Measurements from ENCODE around the gene ARHGEF17. TPM values are rescaled to one million over a fixed set of nuclear protein-coding genes. Genes with fewer than 3 reads are reported as not detected.

The ARHGEF17 gene
- total RNA-seq, 1 experiment from 2014 or later = not detected

DNA sequence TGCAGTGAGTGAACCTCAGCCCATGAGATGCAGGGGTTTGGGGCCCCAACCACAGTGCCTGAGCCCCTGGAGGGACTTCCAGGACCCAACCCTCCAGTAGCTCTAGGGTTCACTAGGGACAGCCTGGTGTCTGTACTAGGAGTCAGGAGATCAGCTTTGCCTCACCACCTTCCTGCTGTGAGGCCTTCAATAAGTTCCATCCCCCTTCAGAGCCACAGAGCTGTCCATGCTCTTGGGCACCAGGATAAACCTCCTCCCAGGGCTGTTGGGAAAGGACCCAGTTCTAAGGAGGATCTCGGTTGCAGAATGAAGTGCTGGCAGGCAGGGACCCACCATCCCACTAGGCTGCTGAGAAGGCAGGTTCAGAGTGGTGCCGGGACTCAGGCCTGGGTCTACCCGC lies 9.7 kb downstream of the ARHGEF17 start:
- no peaks in the 10 kb centered on the region for H4K20me1 ChIP-seq (ENCODE audit: insufficient read depth, low read depth, low read length)
- no peak overlapping the region for H3K27ac ChIP-seq (ENCODE audit: low read length)
- no peaks in the 10 kb centered on the region for H3K9me3 ChIP-seq (ENCODE audit: low read length)
- no peak overlapping the region for H3K9ac ChIP-seq (ENCODE audit: low read length)
- no peaks in the 10 kb centered on the region for H3K27me3 ChIP-seq (ENCODE audit: low read length)
- H3K79me2 ChIP-seq (ENCODE audit: low read length) = no peaks in the 10 kb centered on the region
- H3K4me3 ChIP-seq (ENCODE audit: low read length) = no peak overlapping the region
- DNase-seq = no peak
- no peaks in the 10 kb centered on the region for H3K36me3 ChIP-seq (ENCODE audit: insufficient read depth, low read length)
- H2AFZ ChIP-seq (ENCODE audit: low read length) = no peak overlapping the region
- H3K4me2 ChIP-seq (ENCODE audit: low read depth, low read length, poor library complexity, severe bottlenecking) = no peak overlapping the region
- H3K4me1 ChIP-seq (ENCODE audit: low read length) = peaks cover 3% of the 10 kb centered on the region; the same call in 1 of the 2 replicates
- no peaks in the 10 kb centered on the region for H3K9me2 ChIP-seq (replicated peaks; ENCODE audit: insufficient read depth, low read length)

DNA sequence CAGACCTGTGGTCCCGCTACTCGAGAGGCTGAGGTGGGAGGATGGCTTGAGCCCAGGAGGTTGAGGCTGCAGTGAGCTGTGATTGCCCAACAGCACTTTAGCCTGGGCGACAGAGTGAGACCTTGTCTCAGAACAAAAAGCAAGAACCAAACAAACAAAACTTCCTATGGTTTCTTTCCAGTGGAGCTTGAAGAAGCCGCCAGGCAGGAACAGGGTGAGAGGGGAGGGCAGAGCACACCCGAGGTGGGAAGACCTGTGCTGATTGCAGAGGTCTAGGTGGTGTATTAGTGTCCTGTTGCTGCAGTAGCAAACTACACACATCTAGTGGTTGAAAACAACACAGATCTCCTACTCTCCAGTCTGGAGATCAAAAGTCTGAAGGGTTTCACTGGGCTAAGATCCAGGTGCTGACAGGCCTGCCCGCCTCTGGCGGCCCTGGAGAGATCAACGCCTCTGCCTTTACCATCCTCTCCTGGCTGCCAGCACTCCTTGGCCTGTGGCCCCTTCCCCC lies 10.5 kb downstream of the ARHGEF17 start:
- no peak overlapping the region for H3K4me3 ChIP-seq (ENCODE audit: low read length)
- H2AFZ ChIP-seq (ENCODE audit: low read length) = no peak overlapping the region
- no peak overlapping the region for H3K4me2 ChIP-seq (ENCODE audit: low read depth, low read length, poor library complexity, severe bottlenecking)
- H3K9me3 ChIP-seq (ENCODE audit: low read length) = no peaks in the 10 kb centered on the region
- no peak overlapping the region for H3K9ac ChIP-seq (ENCODE audit: low read length)
- H3K27me3 ChIP-seq (ENCODE audit: low read length) = no peaks in the 10 kb centered on the region
- DNase-seq = no peak
- no peaks in the 10 kb centered on the region for H3K79me2 ChIP-seq (ENCODE audit: low read length)
- H3K36me3 ChIP-seq (ENCODE audit: insufficient read depth, low read length) = no peaks in the 10 kb centered on the region
- peaks cover 3% of the 10 kb centered on the region; the same call in 1 of the 2 replicates for H3K4me1 ChIP-seq (ENCODE audit: low read length)
- H4K20me1 ChIP-seq (ENCODE audit: insufficient read depth, low read depth, low read length) = no peaks in the 10 kb centered on the region
- H3K9me2 ChIP-seq (replicated peaks; ENCODE audit: insufficient read depth, low read length) = no peaks in the 10 kb centered on the region
- no peak overlapping the region for H3K27ac ChIP-seq (ENCODE audit: low read length)

DNA sequence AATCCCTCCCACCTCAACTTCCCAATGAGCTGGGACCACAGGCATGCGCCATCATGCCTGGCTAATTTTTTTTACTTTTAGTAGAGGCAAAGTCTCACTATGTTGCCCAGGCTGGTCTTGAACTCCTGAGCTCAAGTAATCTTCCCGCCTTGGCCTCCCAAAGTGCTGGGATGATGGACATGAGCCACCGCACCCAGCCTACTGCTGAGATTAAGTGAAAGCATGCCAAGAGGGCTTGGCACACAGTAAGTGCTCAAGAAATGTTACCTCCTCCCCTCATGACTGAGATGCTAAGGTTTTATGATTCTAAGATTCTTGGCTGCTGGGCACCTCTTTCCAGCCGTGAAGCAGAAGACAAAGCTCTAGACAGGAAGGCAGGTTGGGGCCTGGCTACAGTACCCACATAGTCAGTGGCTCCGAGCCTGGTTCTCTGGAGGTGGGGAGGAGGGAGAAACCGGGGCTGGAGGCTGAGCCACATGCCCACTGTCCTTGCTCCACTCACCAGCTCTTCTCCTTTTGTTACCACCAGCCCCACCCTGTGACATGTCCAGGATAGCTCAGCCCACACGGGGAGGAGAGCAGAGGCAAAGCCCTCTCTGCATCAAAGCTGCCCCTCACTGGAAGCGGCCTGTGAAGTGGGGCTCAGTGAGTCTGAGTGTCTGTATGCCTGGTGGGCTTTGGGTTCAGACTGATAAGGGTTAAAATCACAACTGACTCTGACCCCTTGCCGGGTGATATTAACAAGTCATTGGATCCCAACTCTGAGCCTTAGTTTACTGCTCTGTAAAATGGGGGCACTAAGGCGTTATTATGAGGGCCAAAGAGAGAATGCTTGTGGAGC lies 12.9 kb downstream of the ARHGEF17 start:
- Histone ChIP-seq H3K4me3 (ENCODE audit: low read length) (no peak overlapping the region), H3K4me2 (ENCODE audit: low read depth, low read length, poor library complexity, severe bottlenecking) (no peak overlapping the region), H3K4me1 (ENCODE audit: low read length) (peaks cover 13% of the 10 kb centered on the region), H3K9ac (ENCODE audit: low read length) (no peak overlapping the region), H3K9me3 (ENCODE audit: low read length) (no peaks in the 10 kb centered on the region), H3K9me2 (replicated peaks; ENCODE audit: insufficient read depth, low read length) (no peaks in the 10 kb centered on the region), H3K79me2 (ENCODE audit: low read length) (no peaks in the 10 kb centered on the region), H3K27me3 (ENCODE audit: low read length) (no peaks in the 10 kb centered on the region), H3K36me3 (ENCODE audit: insufficient read depth, low read length) (no peaks in the 10 kb centered on the region), H4K20me1 (ENCODE audit: insufficient read depth, low read depth, low read length) (no peaks in the 10 kb centered on the region), H2AFZ (ENCODE audit: low read length) (no peak overlapping the region), H3K27ac (ENCODE audit: low read length) (no peak overlapping the region)
- DNase-seq = no peak

DNA sequence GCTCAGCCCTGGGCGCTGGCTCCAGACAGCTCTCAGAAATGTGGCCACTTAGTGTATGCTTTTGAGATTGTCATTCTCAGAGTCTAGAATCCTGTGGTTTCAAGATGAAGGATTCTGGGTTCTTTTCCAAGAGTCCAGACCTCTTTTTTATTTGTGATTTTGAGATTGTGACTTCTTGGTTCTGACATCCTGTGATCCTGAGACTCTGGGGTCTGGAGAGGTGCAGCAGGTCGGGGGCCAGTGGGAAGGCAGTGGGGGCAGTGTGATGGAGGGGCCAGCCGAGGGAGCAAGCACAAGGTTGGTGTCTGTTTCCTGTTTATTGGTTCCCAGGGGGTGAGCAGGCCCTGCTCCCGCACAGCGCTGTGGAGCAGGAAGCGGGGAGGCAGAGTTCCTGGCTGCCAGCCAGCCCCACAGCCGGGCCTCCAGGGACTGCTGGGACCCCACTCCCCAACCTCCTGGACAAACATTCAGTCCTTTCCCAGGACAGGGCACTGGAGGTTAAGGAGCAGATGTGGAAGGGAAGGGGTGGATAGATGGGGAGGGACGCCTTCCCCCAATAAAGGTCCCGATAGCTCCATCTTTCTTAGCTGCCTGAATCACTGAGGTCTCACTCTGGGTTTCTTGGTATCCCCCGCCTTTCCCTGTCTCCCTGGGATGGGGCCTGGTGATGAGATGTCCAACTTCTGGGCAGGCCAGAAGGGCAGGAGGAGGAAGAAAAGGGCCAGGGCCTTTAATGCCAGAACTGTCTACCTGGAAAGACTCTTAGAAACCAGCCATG lies 13.7 kb downstream of the ARHGEF17 start:
- no peaks in the 10 kb centered on the region for H3K36me3 ChIP-seq (ENCODE audit: insufficient read depth, low read length)
- H3K27me3 ChIP-seq (ENCODE audit: low read length) = no peaks in the 10 kb centered on the region
- no peaks in the 10 kb centered on the region for H4K20me1 ChIP-seq (ENCODE audit: insufficient read depth, low read depth, low read length)
- no peak overlapping the region for H3K9ac ChIP-seq (ENCODE audit: low read length)
- H3K4me1 ChIP-seq (ENCODE audit: low read length) = peaks cover 17% of the 10 kb centered on the region
- H3K4me3 ChIP-seq (ENCODE audit: low read length) = no peak overlapping the region
- H3K79me2 ChIP-seq (ENCODE audit: low read length) = no peaks in the 10 kb centered on the region
- H3K4me2 ChIP-seq (ENCODE audit: low read depth, low read length, poor library complexity, severe bottlenecking) = no peak overlapping the region
- H3K9me2 ChIP-seq (replicated peaks; ENCODE audit: insufficient read depth, low read length) = no peaks in the 10 kb centered on the region
- no peak for DNase-seq
- no peaks in the 10 kb centered on the region for H3K9me3 ChIP-seq (ENCODE audit: low read length)
- no peak overlapping the region for H2AFZ ChIP-seq (ENCODE audit: low read length)
- H3K27ac ChIP-seq (ENCODE audit: low read length) = no peak overlapping the region

DNA sequence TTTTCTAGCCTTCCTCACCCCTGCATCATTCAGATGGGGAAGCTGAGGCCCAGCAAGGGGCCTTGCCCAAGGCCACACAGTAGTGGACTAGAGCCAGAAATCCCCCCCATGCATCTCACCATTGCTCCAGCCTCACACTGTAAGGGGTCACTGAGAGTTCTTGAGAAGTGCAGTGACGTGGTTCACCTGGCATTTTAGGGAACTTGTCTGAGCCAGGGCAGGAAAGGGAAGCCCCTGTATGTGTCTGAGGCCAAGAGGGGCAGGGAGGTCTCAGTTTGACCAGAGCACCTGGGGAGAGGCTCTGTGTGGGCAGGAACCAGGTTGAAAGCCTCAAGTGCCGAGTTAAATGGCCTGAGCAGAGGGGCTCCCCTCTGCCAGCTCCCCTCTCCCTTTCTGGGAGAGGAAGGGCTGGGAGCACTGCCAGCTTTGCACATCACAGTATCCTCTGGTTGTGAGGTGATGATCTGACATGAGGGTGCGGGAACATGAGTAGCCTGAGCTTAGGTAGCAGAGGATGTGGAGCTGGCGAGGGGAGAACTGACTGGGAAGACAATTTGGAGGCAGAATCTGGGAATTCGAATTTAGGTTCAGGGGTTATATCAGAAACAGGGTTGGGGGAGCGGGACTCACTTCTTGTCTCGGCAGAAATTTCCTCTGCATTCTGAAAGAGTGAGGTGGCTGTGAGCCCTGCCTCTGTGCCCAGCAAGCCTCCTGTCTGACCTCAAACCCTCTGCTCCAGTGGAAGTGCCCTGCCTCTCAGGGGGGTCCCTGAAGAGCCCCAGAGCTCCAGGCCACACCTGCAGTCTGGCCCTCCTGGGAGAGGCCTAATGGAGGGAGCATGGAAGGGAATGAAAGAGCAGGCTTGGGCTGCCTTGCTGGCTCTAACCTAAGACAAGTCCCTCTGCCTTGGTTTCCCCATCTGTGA lies 14.6 kb downstream of the ARHGEF17 start:
- DNase-seq = no peak
- Histone ChIP-seq H3K4me1 (ENCODE audit: low read length) (peaks cover 22% of the 10 kb centered on the region), H3K9me2 (replicated peaks; ENCODE audit: insufficient read depth, low read length) (no peaks in the 10 kb centered on the region), H3K27ac (ENCODE audit: low read length) (no peak overlapping the region), H3K36me3 (ENCODE audit: insufficient read depth, low read length) (no peaks in the 10 kb centered on the region), H3K4me2 (ENCODE audit: low read depth, low read length, poor library complexity, severe bottlenecking) (no peak overlapping the region), H2AFZ (ENCODE audit: low read length) (no peak overlapping the region), H3K9me3 (ENCODE audit: low read length) (no peaks in the 10 kb centered on the region), H4K20me1 (ENCODE audit: insufficient read depth, low read depth, low read length) (no peaks in the 10 kb centered on the region), H3K27me3 (ENCODE audit: low read length) (no peaks in the 10 kb centered on the region), H3K79me2 (ENCODE audit: low read length) (no peaks in the 10 kb centered on the region), H3K4me3 (ENCODE audit: low read length) (no peak overlapping the region), H3K9ac (ENCODE audit: low read length) (no peak overlapping the region)

DNA sequence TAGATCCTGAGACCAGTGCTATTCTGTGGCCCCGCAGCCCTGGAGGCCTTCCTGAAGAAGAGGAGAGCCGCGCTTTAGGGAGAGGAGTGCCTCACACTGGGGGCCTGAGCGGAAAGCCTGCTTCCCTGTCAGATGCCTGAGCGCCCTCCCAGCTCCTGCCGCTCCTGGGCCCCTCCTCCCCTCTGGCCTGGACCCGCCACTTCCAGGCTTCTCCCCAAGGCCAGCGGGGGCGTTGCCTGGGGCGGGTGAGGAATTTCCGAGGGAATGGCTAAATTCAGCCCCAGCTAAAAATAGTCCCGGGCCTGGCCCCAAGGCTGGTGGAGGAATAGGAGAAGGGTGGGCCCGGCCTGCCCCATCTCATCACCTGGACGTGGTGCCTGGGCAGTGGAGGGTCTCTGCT lies 15.4 kb downstream of the ARHGEF17 start:
- peaks cover 24% of the 10 kb centered on the region for H3K4me1 ChIP-seq (ENCODE audit: low read length)
- H3K9me2 ChIP-seq (replicated peaks; ENCODE audit: insufficient read depth, low read length) = no peaks in the 10 kb centered on the region
- no peak overlapping the region for H3K27ac ChIP-seq (ENCODE audit: low read length)
- H3K79me2 ChIP-seq (ENCODE audit: low read length) = no peaks in the 10 kb centered on the region
- H3K4me2 ChIP-seq (ENCODE audit: low read depth, low read length, poor library complexity, severe bottlenecking) = no peak overlapping the region
- no peak overlapping the region for H3K9ac ChIP-seq (ENCODE audit: low read length)
- H3K9me3 ChIP-seq (ENCODE audit: low read length) = no peaks in the 10 kb centered on the region
- H3K4me3 ChIP-seq (ENCODE audit: low read length) = no peak overlapping the region
- no peaks in the 10 kb centered on the region for H4K20me1 ChIP-seq (ENCODE audit: insufficient read depth, low read depth, low read length)
- DNase-seq = no peak
- H2AFZ ChIP-seq (ENCODE audit: low read length) = no peak overlapping the region
- no peaks in the 10 kb centered on the region for H3K36me3 ChIP-seq (ENCODE audit: insufficient read depth, low read length)
- H3K27me3 ChIP-seq (ENCODE audit: low read length) = no peaks in the 10 kb centered on the region

DNA sequence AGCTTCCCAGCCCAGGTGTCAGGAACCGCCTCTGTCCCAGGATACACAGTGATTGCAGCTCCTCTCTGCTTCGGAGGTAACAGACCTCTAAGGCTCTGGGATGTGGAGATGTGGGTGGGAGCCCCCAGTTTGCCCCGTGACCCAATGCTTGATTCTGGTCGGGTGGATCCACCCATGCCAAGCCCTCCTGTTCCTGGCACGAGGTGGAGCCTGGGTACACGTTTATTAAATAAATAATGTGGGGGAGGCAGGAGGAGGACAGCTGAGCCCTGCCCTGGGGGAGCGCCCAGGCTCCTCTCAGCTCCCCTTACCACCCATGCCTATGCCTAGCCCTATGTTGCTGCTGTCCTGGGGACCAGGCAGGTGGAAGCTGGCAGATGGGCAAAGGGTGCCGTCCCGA lies 16.0 kb downstream of the ARHGEF17 start:
- no peak overlapping the region for H3K27ac ChIP-seq (ENCODE audit: low read length)
- no peaks in the 10 kb centered on the region for H3K9me3 ChIP-seq (ENCODE audit: low read length)
- H3K4me3 ChIP-seq (ENCODE audit: low read length) = no peak overlapping the region
- no peaks in the 10 kb centered on the region for H4K20me1 ChIP-seq (ENCODE audit: insufficient read depth, low read depth, low read length)
- no peak overlapping the region for H3K9ac ChIP-seq (ENCODE audit: low read length)
- H2AFZ ChIP-seq (ENCODE audit: low read length) = no peak overlapping the region
- H3K79me2 ChIP-seq (ENCODE audit: low read length) = no peaks in the 10 kb centered on the region
- H3K4me1 ChIP-seq (ENCODE audit: low read length) = peaks cover 24% of the 10 kb centered on the region
- H3K9me2 ChIP-seq (replicated peaks; ENCODE audit: insufficient read depth, low read length) = no peaks in the 10 kb centered on the region
- H3K4me2 ChIP-seq (ENCODE audit: low read depth, low read length, poor library complexity, severe bottlenecking) = no peak overlapping the region
- no peaks in the 10 kb centered on the region for H3K27me3 ChIP-seq (ENCODE audit: low read length)
- no peaks in the 10 kb centered on the region for H3K36me3 ChIP-seq (ENCODE audit: insufficient read depth, low read length)
- DNase-seq = no peak
